Retina (tissue), 1 donor: ENCODE measurements around the gene ACY1.
"Not testable (repeated sequence)": the region's sequence is repeated elsewhere in the genome, so short reads cannot be mapped to it uniquely, and the experiment has no call there.

ENCODE experiments used
- DNase-seq: peaks from one replicate; pipeline ENCODE4 v3.0.0-alpha.2; 2016

The ACY1 gene

GRCh38 chr3:51986010-51986947 lies 2.9 kb downstream of the ACY1 start:
- no peak for DNase-seq

GRCh38 chr3:51987568-51987967 lies 4.2 kb downstream of the ACY1 start:
- no peak for DNase-seq

- DNase-seq, result no peak
Observed at GRCh38 chr3:51988286-51989146, 5.2 kb downstream of the ACY1 start.

GRCh38 chr3:51990501-51990971 lies 7.2 kb downstream of the ACY1 start:
- DNase-seq, result not testable (repeated sequence)

GRCh38 chr3:51992017-51992682 lies 8.8 kb downstream of the ACY1 start:
- DNase-seq, result no peak

GRCh38 chr3:51993657-51994056 lies 10.3 kb downstream of the ACY1 start:
- not testable (repeated sequence) for DNase-seq

- DNase-seq, result no peak
Observed at GRCh38 chr3:51994530-51994929, 11.2 kb downstream of the ACY1 start.

- peak; percentile 96 for DNase-seq
Observed at GRCh38 chr3:51995346-51996163, 12.2 kb downstream of the ACY1 start, which contains the start of gene RPL29. TSS of gene RPL29 (minus strand) at chr3:51995895. CDS start at chr3:51995461, 434 bp downstream.

- DNase-seq, result no peak
Observed at GRCh38 chr3:51997172-51997571, 13.8 kb downstream of the ACY1 start.

- DNase-seq, result no peak
Observed at GRCh38 chr3:51997935-51998596, 14.7 kb downstream of the ACY1 start.

GRCh38 chr3:51998774-51999173 lies 15.4 kb downstream of the ACY1 start:
- no peak for DNase-seq

GRCh38 chr3:51999846-52000245 lies 16.5 kb downstream of the ACY1 start:
- DNase-seq, result no peak

- DNase-seq, result peak; percentile 91
Observed at GRCh38 chr3:52001443-52001974, 18.2 kb downstream of the ACY1 start.

GRCh38 chr3:52002748-52003147 lies 19.4 kb downstream of the ACY1 start:
- no peak for DNase-seq

GRCh38 chr3:52004163-52004787 lies 20.9 kb downstream of the ACY1 start:
- peak; percentile 88 for DNase-seq

GRCh38 chr3:52004906-52005395 lies 21.6 kb downstream of the ACY1 start:
- DNase-seq, result no peak

GRCh38 chr3:52005571-52005986 lies 22.2 kb downstream of the ACY1 start:
- no peak for DNase-seq

- DNase-seq, result no peak
Observed at GRCh38 chr3:52006017-52006819, 22.9 kb downstream of the ACY1 start.

- DNase-seq, result no peak
Observed at GRCh38 chr3:52006820-52007133, 23.4 kb downstream of the ACY1 start.

GRCh38 chr3:52007291-52007690 lies 24.0 kb downstream of the ACY1 start:
- DNase-seq, result no peak
